Spleen (tissue), 11 donors: ENCODE data around the gene UBASH3A. TPM values are rescaled to one million over a fixed set of nuclear protein-coding genes. Genes with fewer than 3 reads are reported as not detected.

Experiments used
- DNase-seq: peaks from one replicate; pipeline ENCODE4 v3.0.0-alpha.2; 2020
- H3K27ac ChIP-seq, 8 donors: fragments of 200-600 bp; sonication (generic) in 7 of 8; 1 replicate in 4 of 8; 2 replicates in 4 of 8; pipeline versions ENCODE4 v1.5.0 to v1.8.0; 2016 to 2021; ENCODE audit warnings: inconsistent platforms in 4 of 8, mild to moderate bottlenecking in 4 of 8, moderate library complexity in 1 of 8
- H3K27me3 ChIP-seq, 7 donors: fragments of 200-600 bp; sonication (generic) in 6 of 7; replicated peaks in 1 of 7; 1 replicate in 4 of 7; 2 replicates in 3 of 7; pipeline versions ENCODE4 v1.5.0 to v1.8.0; 2016 to 2021; ENCODE audit warnings: inconsistent platforms in 3 of 7, mild to moderate bottlenecking in 1 of 7
- H3K36me3 ChIP-seq, 6 donors: fragments of 200-600 bp; sonication (generic) in 5 of 6; 1 replicate in 4 of 6; 2 replicates in 2 of 6; pipeline versions ENCODE4 v1.5.0 to v1.8.0; 2016 to 2021; ENCODE audit warnings: inconsistent platforms in 2 of 6
- H3K4me1 ChIP-seq, 6 donors: fragments of 200-600 bp; sonication (generic) in 5 of 6; 1 replicate in 3 of 6; 2 replicates in 3 of 6; pipeline versions ENCODE4 v1.5.0 to v1.8.0; 2016 to 2021; ENCODE audit warnings: inconsistent platforms in 3 of 6
- H3K4me3 ChIP-seq, 8 donors: fragments of 200-600 bp; sonication (generic) in 7 of 8; 1 replicate in 4 of 8; 2 replicates in 4 of 8; pipeline versions ENCODE4 v1.5.0 to v1.8.0; 2016 to 2021; ENCODE audit warnings: inconsistent platforms in 4 of 8, mild to moderate bottlenecking in 4 of 8, moderate library complexity in 2 of 8
- H3K9me3 ChIP-seq, 8 donors: fragments of 200-600 bp; sonication (generic) in 7 of 8; 1 replicate in 4 of 8; 2 replicates in 4 of 8; pipeline versions ENCODE4 v1.5.0 to v1.8.0; 2016 to 2021; ENCODE audit warnings: inconsistent platforms in 4 of 8
- CTCF ChIP-seq, 11 experiments: fragments of 200-600 bp in 7 of 11; fragments of 450-650 bp in 4 of 11; sonication (generic) in 4 of 11; IDR thresholded peaks in 8 of 11; conservative IDR thresholded peaks in 3 of 11; 1 replicate in 7 of 11; 2 replicates in 4 of 11; pipeline versions ENCODE4 v1.4.0 to v1.8.0; 2016 to 2021; ENCODE audit warnings: antibody characterized with exemption in 11 of 11, inconsistent platforms in 4 of 11, mild to moderate bottlenecking in 1 of 11
- POLR2A ChIP-seq, 3 donors: fragments of 450-650 bp; IDR thresholded peaks; one replicate each; pipeline ENCODE4 v1.5.1; 2017; ENCODE audit warnings: antibody characterized with exemption in 3 of 3, mild to moderate bottlenecking in 1 of 3
- POLR2AphosphoS5 ChIP-seq, 3 donors: sonication (generic); formaldehyde crosslinking; IDR thresholded peaks; one replicate each; pipeline ENCODE4 v1.5.1; 2017; ENCODE audit warnings: antibody characterized with exemption in 3 of 3
- WGBS, 5 donors: extraction: QIAGEN DNeasy Blood & Tissue Kit in 3 of 5; methylation state at CpG; one replicate each; pipeline versions ENCODE4 v1.1.5 to v1.1.7; 2013 to 2018; 5-methylcytosine and 5-hydroxymethylcytosine counted together
- intact Hi-C: fragments of 100-400 bp; cut with DNase I; formaldehyde crosslinking; loops from one replicate; pipeline ENCODE4 v1.15.0; 2023; ENCODE audit warnings: low total_unique reads
- polyA plus RNA-seq, 3 donors: library from polyadenylated mRNA; stranded (reverse); fragments of 200-250 nt; gene quantifications; one replicate each; pipeline ENCODE4 v1.2.1, GENCODE V29; 2013
- total RNA-seq, 7 donors: library from RNA; depleted of rRNA in 3 of 7; stranded (reverse); fragments of >200 nt in 3 of 7; fragmentation: NEBNext Ultra II Directional in 4 of 7; extraction: Animal tissue kit (Norgen Biotek cat#: 25700) in 4 of 7; gene quantifications; one replicate each; pipeline versions ENCODE4 v1.1.0 to v1.2.1, GENCODE V29; 2016 to 2021
- donor health status: healthy with polysubstance abuse.
- donor health status: DM: no; HTN: no; CAD: no; lungs with moderate emphysema.
- donor health status: DM: no; HTN: no; CAD: no.
- donor health status: Bipolar disorder and iron deficiency.
- donor health status: healthy.
- donor health status: DM: no; HTN: no; CAD: no.
- donor health status: DM: yes; HTN: yes; CAD: no.

Gene UBASH3A
- total and polyA plus RNA-seq, 10 donors, result 2.6 to 16.3 (median 10.2) TPM

- Histone ChIP-seq H3K4me1 (peaks cover 3 to 60% (median 49%) of the 10 kb centered on the region in 6 donors), H3K36me3 (no peaks in the 10 kb centered on the region), H3K27me3 (no peaks in the 10 kb centered on the region), H3K27ac (peak overlapping the region in 4 of 8 donors; percentile 29 to 75 (median 61)), H3K9me3 (no peaks in the 10 kb centered on the region), H3K4me3 (peak overlapping the region in 2 of 8 donors; percentile 15 to 51)
- TF ChIP-seq POLR2A (IDR thresholded peaks at IDR 0.05), result no peak
- peak in 2 of 3 donors; percentile 74 to 87 for TF ChIP-seq POLR2AphosphoS5 (IDR thresholded peaks at IDR 0.05)
- WGBS, 5 donors, result 28 to 44% (median 37%) methylated on average over 7 to 14 of the region's 14 CpGs
- intact Hi-C loops, result loop anchor here (10.0 kb wide), 1 partner anchor 54 kb away; the partner anchor contains the start of gene SLC37A1
- peak; percentile 82 for DNase-seq
Observed at GRCh38 chr21:42460391-42461184, 56.9 kb downstream of the UBASH3A start.

- Histone ChIP-seq H3K27ac (peak overlapping the region in 2 of 8 donors; percentile 38 to 65), H3K36me3 (no peaks in the 10 kb centered on the region), H3K9me3 (no peaks in the 10 kb centered on the region), H3K27me3 (no peaks in the 10 kb centered on the region), H3K4me3 (peak overlapping the region in 1 of 8 donors; percentile 51), H3K4me1 (peaks cover 3 to 65% (median 53%) of the 10 kb centered on the region in 6 donors)
- intact Hi-C loops, result loop anchor here (10.0 kb wide), 1 partner anchor 54 kb away; the partner anchor contains the start of gene SLC37A1
- DNase-seq, result no peak
- TF ChIP-seq CTCF (IDR thresholded peaks at IDR 0.05 in 8 of 11, conservative IDR thresholded peaks at IDR 0.05 in 3 of 11), result no peak
- WGBS, 5 donors, result 57 to 79% (median 71%) methylated on average over 5 of the region's 5 CpGs
Observed at GRCh38 chr21:42461185-42461520, 57.5 kb downstream of the UBASH3A start.

GRCh38 chr21:42461881-42462877 lies 58.5 kb downstream of the UBASH3A start:
- no peaks in the 10 kb centered on the region for H3K27me3 ChIP-seq
- no peak for DNase-seq
- WGBS, 5 donors, result 57 to 64% (median 60%) methylated on average over 9 to 10 of the region's 10 CpGs
- intact Hi-C loops, result loop anchor here (10.0 kb wide), 1 partner anchor 53 kb away; the partner anchor contains the start of gene SLC37A1
- H3K4me1 ChIP-seq, result peaks cover 3 to 72% (median 55%) of the 10 kb centered on the region in 6 donors
- no peak overlapping the region for H3K4me3 ChIP-seq
- H3K27ac ChIP-seq, result no peak overlapping the region
- H3K36me3 ChIP-seq, result no peaks in the 10 kb centered on the region
- H3K9me3 ChIP-seq, result no peaks in the 10 kb centered on the region
- TF ChIP-seq POLR2AphosphoS5 (IDR thresholded peaks at IDR 0.05) (no peak), POLR2A (IDR thresholded peaks at IDR 0.05) (no peak), CTCF (IDR thresholded peaks at IDR 0.05 in 8 of 11, conservative IDR thresholded peaks at IDR 0.05 in 3 of 11) (no peak)

- H3K27me3 ChIP-seq, result peaks cover 0 to 5% (median 0%) of the 10 kb centered on the region in 7 donors
- no peaks in the 10 kb centered on the region for H3K36me3 ChIP-seq
- peak; percentile 51 to 68 (median 61) for TF ChIP-seq POLR2AphosphoS5 (IDR thresholded peaks at IDR 0.05)
- no peak for TF ChIP-seq CTCF (IDR thresholded peaks at IDR 0.05 in 8 of 11, conservative IDR thresholded peaks at IDR 0.05 in 3 of 11)
- H3K27ac ChIP-seq, result peak overlapping the region in 4 of 8 donors; percentile 15 to 53 (median 44)
- DNase-seq, result peak; percentile 86
- 37 to 56% (median 41%) methylated on average over 17 of the region's 17 CpGs for WGBS, 5 donors
- no peaks in the 10 kb centered on the region for H3K9me3 ChIP-seq
- H3K4me3 ChIP-seq, result peak overlapping the region in 1 of 8 donors; percentile 28
- intact Hi-C loops, result loop anchor here (10.0 kb wide), 1 partner anchor 51 kb away; the partner anchor contains the start of gene SLC37A1
- H3K4me1 ChIP-seq, result peaks cover 3 to 79% (median 58%) of the 10 kb centered on the region in 6 donors
Observed at GRCh38 chr21:42463861-42464515, 60.3 kb downstream of the UBASH3A start.
